Retinal pigment epithelial cell (primary cell): Measurements from ENCODE around the gene PLA2R1.

ENCODE experiments used
- DNase-seq: peaks from one replicate; pipeline ENCODE4 v3.0.0-alpha.2; 2010; ENCODE audit warnings: low read depth
- H3K4me3 ChIP-seq: 2 replicates; pipeline ENCODE4 v1.5.1; 2011; ENCODE audit warnings: mild to moderate bottlenecking, low read length, control low read depth, moderate library complexity
- CTCF ChIP-seq: conservative IDR thresholded peaks from 2 replicates; pipeline ENCODE4 v1.5.1; 2011; ENCODE audit warnings: low read depth, low read length, control low read depth, inconsistent platforms

Gene PLA2R1

GRCh38 chr2:159910951-159911350, 151.5 kb downstream of the PLA2R1 start:
- TF ChIP-seq CTCF, result no peak

GRCh38 chr2:159908623-159909022, 153.8 kb downstream of the PLA2R1 start:
- DNase-seq, result no peak
- no peak for TF ChIP-seq CTCF
- H3K4me3 ChIP-seq, result no peak overlapping the region

More at GRCh38 chr2:159910951-159911350, 151.5 kb downstream of the PLA2R1 start:
- no peak for DNase-seq
- no peak overlapping the region for H3K4me3 ChIP-seq

GRCh38 chr2:159907909-159908308, 154.5 kb downstream of the PLA2R1 start:
- no peak for DNase-seq
- no peak overlapping the region for H3K4me3 ChIP-seq
- no peak for TF ChIP-seq CTCF

- DNase-seq, result no peak
- no peak for TF ChIP-seq CTCF
- H3K4me3 ChIP-seq, result no peak overlapping the region
These were observed 156.3 kb downstream of the PLA2R1 start for GRCh38 chr2:159905926-159906714.

GRCh38 chr2:159904959-159905305, 157.5 kb downstream of the PLA2R1 start:
- H3K4me3 ChIP-seq, result no peak overlapping the region
- TF ChIP-seq CTCF, result no peak

GRCh38 chr2:159904127-159904958, 158.1 kb downstream of the PLA2R1 start, which contains the start of gene LY75:
Gene LY75, minus strand, starts transcription at chr2:159904756.
- TF ChIP-seq CTCF, result no peak
- no peak for DNase-seq
- H3K4me3 ChIP-seq, result no peak within 1 kb of the TSS

More at GRCh38 chr2:159904959-159905305, 157.5 kb downstream of the PLA2R1 start:
- DNase-seq, result no peak
